ENCODE results near the gene THEM4.
"Not testable (repeated sequence)": the region's sequence is repeated elsewhere in the genome, so short reads cannot be mapped to it uniquely, and the experiment has no call there.

THEM4 gene

GRCh38 chr1:151881479-151881878, 27.8 kb downstream of the THEM4 start:
- peak; percentile 25 for FAIRE-seq
- DNase-seq (ENCODE audit: insufficient read length, low spot score), result no peak
- TF ChIP-seq CTCF (IDR thresholded peaks at IDR 0.05; ENCODE audit: insufficient read depth, missing control alignments), result peak; percentile 31

- DNase-seq (ENCODE audit: insufficient read length, low spot score), result no peak
- FAIRE-seq, result no peak
- no peak for TF ChIP-seq CTCF (IDR thresholded peaks at IDR 0.05; ENCODE audit: insufficient read depth, missing control alignments)
These were observed 33.8 kb downstream of the THEM4 start for GRCh38 chr1:151875419-151876097.

GRCh38 chr1:151872776-151873175, 36.5 kb downstream of the THEM4 start:
- DNase-seq (ENCODE audit: insufficient read length, low spot score), result not testable (repeated sequence)

GRCh38 chr1:151871284-151872030, 37.9 kb downstream of the THEM4 start:
- FAIRE-seq (no peak), DNase-seq (ENCODE audit: insufficient read length, low spot score) (no peak)
- TF ChIP-seq CTCF (IDR thresholded peaks at IDR 0.05; ENCODE audit: insufficient read depth, missing control alignments), result no peak

More at GRCh38 chr1:151872776-151873175, 36.5 kb downstream of the THEM4 start:
- FAIRE-seq, result not testable (repeated sequence)

GRCh38 chr1:151868486-151868885, 40.8 kb downstream of the THEM4 start:
- FAIRE-seq, result no peak
- TF ChIP-seq CTCF (IDR thresholded peaks at IDR 0.05; ENCODE audit: insufficient read depth, missing control alignments), result no peak

GRCh38 chr1:151867765-151868411, 41.4 kb downstream of the THEM4 start:
- FAIRE-seq (no peak), DNase-seq (ENCODE audit: insufficient read length, low spot score) (no peak)
- no peak for TF ChIP-seq CTCF (IDR thresholded peaks at IDR 0.05; ENCODE audit: insufficient read depth, missing control alignments)

More at GRCh38 chr1:151868486-151868885, 40.8 kb downstream of the THEM4 start:
- DNase-seq (ENCODE audit: insufficient read length, low spot score), result no peak

- FAIRE-seq (no peak), DNase-seq (ENCODE audit: insufficient read length, low spot score) (no peak)
- no peak for TF ChIP-seq CTCF (IDR thresholded peaks at IDR 0.05; ENCODE audit: insufficient read depth, missing control alignments)
These were observed 42.0 kb downstream of the THEM4 start for GRCh38 chr1:151867321-151867720.

Data from D721Med (cell line).